ENCODE measurements around the gene DNAH1. TPM values are rescaled to one million over a fixed set of nuclear protein-coding genes. Genes with fewer than 3 reads are reported as not detected.

The DNAH1 gene
- total and polyA plus RNA-seq, 3 donors from 2014 or later, result 40.0 to 50.4 (median 49.1) TPM

DNA sequence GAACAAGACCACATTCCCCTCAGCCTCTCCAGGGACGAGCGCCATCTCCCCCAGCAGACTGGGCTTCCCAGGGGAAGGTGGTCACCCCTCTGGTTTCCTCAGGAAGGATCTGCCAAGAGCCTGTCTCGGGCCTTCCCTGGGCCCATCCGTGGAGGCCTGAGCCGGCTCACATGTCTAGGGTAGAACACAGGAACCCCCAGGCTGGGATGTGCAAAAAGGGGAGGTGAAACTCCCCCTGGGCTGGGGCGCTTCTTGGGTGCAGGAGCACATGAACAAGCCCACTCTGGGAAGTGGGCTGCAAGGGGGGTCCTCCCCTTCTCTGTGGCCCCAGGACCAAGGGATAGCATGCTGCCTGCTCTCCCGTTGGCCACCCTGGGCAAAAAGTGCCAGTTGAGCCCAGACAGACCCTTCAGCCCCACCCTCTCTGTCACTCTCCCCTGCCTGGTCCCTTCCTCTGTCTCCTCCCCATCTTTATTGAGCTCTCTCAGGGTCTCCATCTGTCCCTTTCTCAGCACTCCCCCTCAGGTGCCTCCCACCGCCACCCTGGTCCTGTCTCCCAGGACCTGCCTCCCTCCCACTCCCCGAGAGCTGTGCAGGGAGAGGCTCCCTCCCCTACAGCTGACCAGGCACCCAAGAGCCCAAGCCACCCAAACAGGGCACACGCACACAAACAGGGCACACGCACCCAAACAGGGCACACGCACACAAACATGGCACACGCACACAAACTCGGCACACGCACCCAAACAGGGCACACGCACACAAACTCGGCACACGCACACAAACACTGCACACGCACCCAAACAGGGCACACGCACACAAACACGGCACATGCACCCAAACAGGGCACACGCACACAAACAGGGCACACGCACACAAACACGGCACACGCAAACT lies 127.9 kb downstream of the DNAH1 start:
- no peaks in the 10 kb centered on the region for H3K36me3 ChIP-seq (ENCODE audit: low read depth, missing control alignments)
- no peaks in the 10 kb centered on the region for H3K4me1 ChIP-seq
- intact Hi-C loops (cut with DNase I; ENCODE audit: low total_unique reads), result no loop called here
- H3K9me3 ChIP-seq, result no peaks in the 10 kb centered on the region
- DNase-seq, result no peak
- no peak overlapping the region for H3K27ac ChIP-seq
- H3K4me3 ChIP-seq, result no peak overlapping the region
- TF ChIP-seq POLR2A (IDR thresholded peaks at IDR 0.05), result no peak
- TF ChIP-seq, protein P1, sequence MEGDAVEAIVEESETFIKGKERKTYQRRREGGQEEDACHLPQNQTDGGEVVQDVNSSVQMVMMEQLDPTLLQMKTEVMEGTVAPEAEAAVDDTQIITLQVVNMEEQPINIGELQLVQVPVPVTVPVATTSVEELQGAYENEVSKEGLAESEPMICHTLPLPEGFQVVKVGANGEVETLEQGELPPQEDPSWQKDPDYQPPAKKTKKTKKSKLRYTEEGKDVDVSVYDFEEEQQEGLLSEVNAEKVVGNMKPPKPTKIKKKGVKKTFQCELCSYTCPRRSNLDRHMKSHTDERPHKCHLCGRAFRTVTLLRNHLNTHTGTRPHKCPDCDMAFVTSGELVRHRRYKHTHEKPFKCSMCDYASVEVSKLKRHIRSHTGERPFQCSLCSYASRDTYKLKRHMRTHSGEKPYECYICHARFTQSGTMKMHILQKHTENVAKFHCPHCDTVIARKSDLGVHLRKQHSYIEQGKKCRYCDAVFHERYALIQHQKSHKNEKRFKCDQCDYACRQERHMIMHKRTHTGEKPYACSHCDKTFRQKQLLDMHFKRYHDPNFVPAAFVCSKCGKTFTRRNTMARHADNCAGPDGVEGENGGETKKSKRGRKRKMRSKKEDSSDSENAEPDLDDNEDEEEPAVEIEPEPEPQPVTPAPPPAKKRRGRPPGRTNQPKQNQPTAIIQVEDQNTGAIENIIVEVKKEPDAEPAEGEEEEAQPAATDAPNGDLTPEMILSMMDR (IDR thresholded peaks at IDR 0.05), result no peak
- 89 to 93% methylated on average over 19 to 25 of the region's 25 CpGs for WGBS, 2 donors
- no peaks in the 10 kb centered on the region for H3K27me3 ChIP-seq

DNA sequence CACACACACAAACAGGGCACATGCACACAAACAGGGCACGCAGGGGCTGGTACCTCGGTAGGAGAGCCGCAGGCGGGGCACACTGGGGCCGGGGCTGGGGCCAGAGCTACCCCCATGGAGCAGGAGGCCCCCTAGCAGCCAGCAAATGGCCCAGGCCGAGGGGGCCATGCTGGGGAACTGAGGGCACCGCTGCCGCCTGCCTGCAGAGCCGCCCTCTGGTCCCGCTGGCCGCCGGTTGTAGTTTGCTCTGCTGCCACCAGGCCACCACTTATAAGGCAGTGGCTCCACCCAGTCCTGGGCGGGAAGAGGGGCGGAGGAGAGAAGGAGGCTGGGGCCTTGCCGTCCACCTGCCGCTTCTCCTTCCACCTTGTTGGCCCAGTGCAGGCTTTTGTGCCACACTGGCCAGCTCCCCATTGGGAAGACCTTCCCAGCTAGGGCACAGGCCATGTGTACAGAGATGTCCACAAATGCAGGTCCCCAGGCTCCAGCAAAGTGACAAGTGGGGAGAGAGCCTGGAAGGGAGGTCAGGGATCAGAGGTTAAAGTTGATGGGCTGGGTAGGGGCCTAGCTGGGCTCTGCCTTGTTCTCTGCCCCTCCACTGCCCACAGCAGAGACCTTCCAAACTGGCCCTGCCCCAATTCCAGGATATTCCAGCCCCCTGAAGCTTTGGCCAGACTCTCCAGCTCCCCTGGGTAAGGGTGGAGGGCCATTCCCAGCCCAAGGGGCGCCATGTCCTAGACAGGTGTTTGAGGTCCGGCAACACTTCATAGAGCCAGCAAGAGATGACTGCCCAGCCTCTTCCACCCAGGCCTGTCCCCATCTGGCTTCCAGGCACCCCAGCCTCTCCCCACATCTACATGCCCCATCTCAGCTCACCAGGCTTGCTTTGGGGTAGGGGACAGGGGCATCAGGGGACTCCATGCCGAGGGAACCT lies 129.0 kb downstream of the DNAH1 start, which contains the start of gene SEMA3G:
TSS of gene SEMA3G (minus strand) at position 244 of the 934 bp plus-strand sequence. CDS start at position 168, 76 bp downstream.
- TF ChIP-seq POLR2A (IDR thresholded peaks at IDR 0.05), result no peak
- TF ChIP-seq, protein P1 (IDR thresholded peaks at IDR 0.05), result peak; percentile 14 to 50 (median 38)
- H3K4me3 ChIP-seq, result no peak within 1 kb of the TSS
- 65 to 83% methylated on average over 8 to 17 of the region's 19 CpGs for WGBS, 2 donors
- H3K27ac ChIP-seq, result no peak within 1 kb of the TSS
- H3K9me3 ChIP-seq, result no peaks in the 10 kb centered on the region
- peaks cover 4% of the 10 kb centered on the region for H3K4me1 ChIP-seq
- DNase-seq, result peak; percentile 82
- no peaks in the 10 kb centered on the region for H3K27me3 ChIP-seq
- intact Hi-C loops (cut with DNase I; ENCODE audit: low total_unique reads), result no loop called here
- H3K36me3 ChIP-seq (ENCODE audit: low read depth, missing control alignments), result no peaks in the 10 kb centered on the region

DNA sequence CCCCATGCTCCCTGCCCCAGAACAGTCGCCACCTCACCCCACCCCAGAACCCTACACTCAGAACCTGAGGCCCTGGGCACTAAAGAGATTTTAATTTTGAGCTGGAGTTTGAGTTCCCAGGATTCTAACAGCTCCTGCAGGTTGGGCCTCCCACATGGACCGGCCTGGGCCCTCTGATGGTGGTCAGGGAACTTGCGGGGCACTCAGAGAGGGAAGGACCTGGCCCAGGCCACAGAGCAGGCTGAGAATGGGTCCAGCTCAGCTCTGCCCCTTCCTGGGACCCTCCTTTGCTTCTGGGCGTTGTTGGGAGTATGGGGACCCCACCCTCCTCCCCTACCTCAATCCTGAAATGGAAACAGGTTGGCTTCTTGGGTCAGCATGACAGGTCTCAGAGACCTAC lies 129.9 kb downstream of the DNAH1 start:
- Histone ChIP-seq H3K27ac (no peak overlapping the region), H3K4me1 (peaks cover 9% of the 10 kb centered on the region), H3K4me3 (no peak overlapping the region), H3K27me3 (no peaks in the 10 kb centered on the region), H3K9me3 (no peaks in the 10 kb centered on the region), H3K36me3 (ENCODE audit: low read depth, missing control alignments) (no peaks in the 10 kb centered on the region)
- intact Hi-C loops (cut with DNase I; ENCODE audit: low total_unique reads), result no loop called here
- no peak for DNase-seq
- 99 to 100% methylated on average over 1 to 4 of the region's 4 CpGs for WGBS, 2 donors
- TF ChIP-seq, protein P1 (IDR thresholded peaks at IDR 0.05), result no peak
- no peak for TF ChIP-seq POLR2A (IDR thresholded peaks at IDR 0.05)

DNA sequence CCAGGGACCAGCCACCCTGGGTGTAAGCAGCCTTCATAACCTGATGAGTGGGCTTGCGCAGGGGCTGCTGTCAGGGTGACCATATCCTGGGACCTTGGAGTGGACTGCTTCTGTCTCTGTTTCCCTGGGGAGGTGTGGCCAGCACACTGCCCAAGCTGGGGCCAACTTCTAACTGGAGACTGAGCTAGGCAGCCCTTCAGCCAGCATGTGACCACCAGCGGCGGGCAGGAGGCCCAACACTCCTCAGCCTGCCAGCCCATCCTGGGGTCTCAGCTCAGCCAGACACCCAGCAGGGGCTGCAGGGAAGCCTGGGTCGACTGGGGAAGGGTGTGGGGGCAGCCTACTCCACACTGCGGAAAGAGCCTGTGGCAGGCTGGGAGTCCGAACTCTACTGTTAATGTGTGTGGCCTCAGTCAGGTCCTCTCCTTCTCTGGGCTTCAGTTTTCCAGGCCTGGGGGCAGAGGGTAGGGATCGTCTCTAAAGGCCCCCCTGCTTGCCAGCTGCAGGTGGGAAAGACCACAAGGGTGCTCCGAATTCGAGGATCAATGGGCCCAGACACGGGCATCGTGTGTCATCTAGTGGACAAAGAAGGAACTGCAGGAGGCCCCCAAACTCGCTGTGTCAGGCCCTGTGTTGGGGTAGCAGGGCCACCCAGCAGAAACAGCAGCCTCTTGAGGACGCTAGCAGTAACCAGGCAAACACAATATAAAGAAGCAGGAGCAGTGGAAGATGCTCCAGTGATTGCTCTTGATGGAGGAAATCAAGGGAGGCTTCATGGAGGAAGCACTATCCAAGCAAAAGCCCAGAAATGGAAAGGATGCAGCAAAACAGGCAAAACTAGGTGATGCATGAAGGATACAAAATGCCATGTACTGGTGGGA lies 130.8 kb downstream of the DNAH1 start:
- H3K36me3 ChIP-seq (ENCODE audit: low read depth, missing control alignments), result no peaks in the 10 kb centered on the region
- H3K4me3 ChIP-seq, result no peak overlapping the region
- H3K9me3 ChIP-seq, result no peaks in the 10 kb centered on the region
- WGBS, 2 donors, result 22 to 52% methylated on average over 6 to 13 of the region's 13 CpGs
- intact Hi-C loops (cut with DNase I; ENCODE audit: low total_unique reads), result no loop called here
- no peak for DNase-seq
- no peaks in the 10 kb centered on the region for H3K27me3 ChIP-seq
- no peak for TF ChIP-seq POLR2A (IDR thresholded peaks at IDR 0.05)
- TF ChIP-seq, protein P1 (IDR thresholded peaks at IDR 0.05), result peak; percentile 89 to 99 (median 95)
- H3K27ac ChIP-seq, result no peak overlapping the region
- peaks cover 9% of the 10 kb centered on the region for H3K4me1 ChIP-seq

All from testis (tissue), 3 donors.